ENCODE results near the gene NRXN3. TPM values are rescaled to one million over a fixed set of nuclear protein-coding genes. Genes with fewer than 3 reads are reported as not detected.

The NRXN3 gene
- total RNA-seq, 3 donors from 2014 or later, result 2.1 to 27.3 (median 2.6) TPM

- ATAC-seq (no peak), DNase-seq (no peak)
- H3K4me1 ChIP-seq (ENCODE audit: low read depth), result no peaks in the 10 kb centered on the region
- no peak overlapping the region for H3K4me3 ChIP-seq
- H3K9me3 ChIP-seq, result no peaks in the 10 kb centered on the region
- TF ChIP-seq, protein P1, sequence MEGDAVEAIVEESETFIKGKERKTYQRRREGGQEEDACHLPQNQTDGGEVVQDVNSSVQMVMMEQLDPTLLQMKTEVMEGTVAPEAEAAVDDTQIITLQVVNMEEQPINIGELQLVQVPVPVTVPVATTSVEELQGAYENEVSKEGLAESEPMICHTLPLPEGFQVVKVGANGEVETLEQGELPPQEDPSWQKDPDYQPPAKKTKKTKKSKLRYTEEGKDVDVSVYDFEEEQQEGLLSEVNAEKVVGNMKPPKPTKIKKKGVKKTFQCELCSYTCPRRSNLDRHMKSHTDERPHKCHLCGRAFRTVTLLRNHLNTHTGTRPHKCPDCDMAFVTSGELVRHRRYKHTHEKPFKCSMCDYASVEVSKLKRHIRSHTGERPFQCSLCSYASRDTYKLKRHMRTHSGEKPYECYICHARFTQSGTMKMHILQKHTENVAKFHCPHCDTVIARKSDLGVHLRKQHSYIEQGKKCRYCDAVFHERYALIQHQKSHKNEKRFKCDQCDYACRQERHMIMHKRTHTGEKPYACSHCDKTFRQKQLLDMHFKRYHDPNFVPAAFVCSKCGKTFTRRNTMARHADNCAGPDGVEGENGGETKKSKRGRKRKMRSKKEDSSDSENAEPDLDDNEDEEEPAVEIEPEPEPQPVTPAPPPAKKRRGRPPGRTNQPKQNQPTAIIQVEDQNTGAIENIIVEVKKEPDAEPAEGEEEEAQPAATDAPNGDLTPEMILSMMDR (IDR thresholded peaks at IDR 0.05), result no peak
- intact Hi-C loops (cut with DNase I, micrococcal nuclease), result no loop called here
- H3K36me3 ChIP-seq (ENCODE audit: low read depth), result no peaks in the 10 kb centered on the region
Observed at GRCh38 chr14:79544698-79545070, 1374.5 kb downstream of the NRXN3 start.

GRCh38 chr14:79548836-79549235 is 1378.7 kb downstream of the NRXN3 start:
- Histone ChIP-seq H3K4me3 (no peak overlapping the region), H3K4me1 (ENCODE audit: low read depth) (no peaks in the 10 kb centered on the region), H3K36me3 (ENCODE audit: low read depth) (no peaks in the 10 kb centered on the region), H3K9me3 (no peaks in the 10 kb centered on the region)
- intact Hi-C loops (cut with DNase I, micrococcal nuclease), result no loop called here
- ATAC-seq, result no peak
- no peak for DNase-seq
- TF ChIP-seq, protein P1 (IDR thresholded peaks at IDR 0.05), result no peak

DNA sequence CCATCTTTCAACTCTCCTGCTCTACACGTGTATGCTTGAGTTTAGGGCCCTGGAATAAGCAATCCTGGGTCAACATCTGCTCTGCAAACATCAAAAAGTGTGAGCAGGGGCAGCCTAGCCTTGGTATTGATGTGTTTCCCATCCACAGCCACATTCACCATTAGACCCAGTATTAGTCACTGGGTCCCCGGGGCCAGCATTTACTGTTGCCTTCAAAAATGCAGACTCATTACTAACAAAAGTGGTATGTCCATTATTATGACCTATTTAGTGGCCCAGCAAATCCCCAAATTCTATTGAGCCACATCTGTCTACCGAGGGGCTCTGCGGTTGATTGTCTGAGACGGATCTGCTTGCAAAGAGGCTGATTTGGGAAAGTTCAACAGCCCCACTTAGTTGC is 1379.3 kb downstream of the NRXN3 start:
- H3K4me3 ChIP-seq, result no peak overlapping the region
- TF ChIP-seq, protein P1 (IDR thresholded peaks at IDR 0.05), result no peak
- no peaks in the 10 kb centered on the region for H3K36me3 ChIP-seq (ENCODE audit: low read depth)
- intact Hi-C loops (cut with DNase I, micrococcal nuclease), result no loop called here
- ATAC-seq (no peak), DNase-seq (no peak)
- no peaks in the 10 kb centered on the region for H3K4me1 ChIP-seq (ENCODE audit: low read depth)
- no peaks in the 10 kb centered on the region for H3K9me3 ChIP-seq

GRCh38 chr14:79551523-79551922 is 1381.3 kb downstream of the NRXN3 start:
- intact Hi-C loops (cut with DNase I, micrococcal nuclease), result no loop called here
- H3K36me3 ChIP-seq (ENCODE audit: low read depth), result no peaks in the 10 kb centered on the region
- ATAC-seq (no peak), DNase-seq (no peak)
- no peaks in the 10 kb centered on the region for H3K4me1 ChIP-seq (ENCODE audit: low read depth)
- no peak overlapping the region for H3K4me3 ChIP-seq
- TF ChIP-seq, protein P1 (IDR thresholded peaks at IDR 0.05), result no peak
- H3K9me3 ChIP-seq, result no peaks in the 10 kb centered on the region

- Histone ChIP-seq H3K36me3 (ENCODE audit: low read depth) (no peaks in the 10 kb centered on the region), H3K9me3 (no peaks in the 10 kb centered on the region), H3K4me3 (no peak overlapping the region), H3K4me1 (ENCODE audit: low read depth) (no peaks in the 10 kb centered on the region)
- ATAC-seq (no peak), DNase-seq (no peak)
- intact Hi-C loops (cut with DNase I, micrococcal nuclease), result no loop called here
- TF ChIP-seq, protein P1 (IDR thresholded peaks at IDR 0.05), result no peak
Observed at GRCh38 chr14:79552778-79553177, 1382.6 kb downstream of the NRXN3 start.

GRCh38 chr14:79554816-79555215 is 1384.6 kb downstream of the NRXN3 start:
- ATAC-seq (no peak), DNase-seq (no peak)
- H3K9me3 ChIP-seq, result no peaks in the 10 kb centered on the region
- TF ChIP-seq, protein P1 (IDR thresholded peaks at IDR 0.05), result no peak
- intact Hi-C loops (cut with DNase I, micrococcal nuclease), result no loop called here
- no peak overlapping the region for H3K4me3 ChIP-seq
- no peaks in the 10 kb centered on the region for H3K4me1 ChIP-seq (ENCODE audit: low read depth)
- no peaks in the 10 kb centered on the region for H3K36me3 ChIP-seq (ENCODE audit: low read depth)
